ENCODE data around the gene SNAP29.

The SNAP29 gene

GRCh38 chr22:20937794-20938671 is 79.2 kb downstream of the SNAP29 start:
- CTCF ChIA-PET = interaction anchor here (0.6 to 1.9 kb wide), 4 partner anchors 24 to 165 kb away, joined by 3 to 7 read pairs (median 3); no protein-coding TSS in a partner anchor
- POLR2A ChIA-PET = interaction anchor here (0.9 to 2.5 kb wide), 4 partner anchors 13 to 44 kb away, joined by 3 to 10 read pairs (median 3); partner anchors contain the start of gene LZTR1
- no peak overlapping the region for H3K27ac ChIP-seq (ENCODE audit: extremely low read depth, low read depth, low read length)

More at GRCh38 chr22:20937794-20938671, 79.2 kb downstream of the SNAP29 start:
- H3K4me1 ChIP-seq (ENCODE audit: control insufficient read depth, insufficient read depth, low read length) = no peaks in the 10 kb centered on the region; the same call in 1 of the 2 replicates
- TF ChIP-seq SETDB1 (IDR thresholded peaks at IDR 0.05; ENCODE audit: insufficient read length, low read length) (no peak), ZNF214 (tag by site-specific recombination; IDR thresholded peaks at IDR 0.05; ENCODE audit: borderline replicate concordance) (no peak), BCL11B (tag by site-specific recombination; IDR thresholded peaks at IDR 0.05; ENCODE audit: low read depth) (no peak), ZNF132 (tag by site-specific recombination; IDR thresholded peaks at IDR 0.05; ENCODE audit: borderline replicate concordance) (no peak), INSM2 (tag by site-specific recombination; IDR thresholded peaks at IDR 0.05) (no peak), ZNF404 (tag by site-specific recombination; IDR thresholded peaks at IDR 0.05) (no peak), ZNF580 (tag by site-specific recombination; IDR thresholded peaks at IDR 0.05) (no peak), ZBTB11 (tag by site-specific recombination; conservative IDR thresholded peaks at IDR 0.05; ENCODE audit: low read depth) (no peak), ZNF391 (tag by site-specific recombination; IDR thresholded peaks at IDR 0.05; ENCODE audit: borderline replicate concordance, low read depth) (no peak), ZBTB49 (tag by site-specific recombination; IDR thresholded peaks at IDR 0.05; ENCODE audit: low read depth) (no peak), KLF7 (tag by site-specific recombination; IDR thresholded peaks at IDR 0.05; ENCODE audit: borderline replicate concordance) (no peak), ZNF280D (tag by site-specific recombination; IDR thresholded peaks at IDR 0.05) (no peak), ZNF140 (tag by site-specific recombination; IDR thresholded peaks at IDR 0.05) (no peak), ZNF521 (tag by site-specific recombination; IDR thresholded peaks at IDR 0.05) (no peak)
- no peak overlapping the region for H3K4me3 ChIP-seq (ENCODE audit: low read depth, low read length)
- peaks cover 11 to 49% of the 10 kb centered on the region in 2 experiments; a peak in 2 of 3 replicates for H3K36me3 ChIP-seq (ENCODE audit: control insufficient read depth in 2 of 2, insufficient read depth in 1 of 2, low read length in 2 of 2)
- no peaks in the 10 kb centered on the region for H3K9me3 ChIP-seq (ENCODE audit: control insufficient read depth, insufficient read depth, low read depth, low read length)
